SK-N-SH (cell line): Measurements from ENCODE around the gene BTBD2. TPM values are rescaled to one million over a fixed set of nuclear protein-coding genes. Genes with fewer than 3 reads are reported as not detected.

Experiments
- CTCF ChIA-PET: fragments of 300-600, 350-600 bp; formaldehyde crosslinking; extraction: SDS; loops from one replicate; lab custom pipeline; 2021; lab: Yijun Ruan, JAX
- POLR2A ChIA-PET: fragments of 350-600 bp; sonication (Branson Sonifier 250); formaldehyde crosslinking; extraction: SDS; loops from one replicate; lab custom pipeline; 2020; ENCODE audit warnings: antibody characterized with exemption, inconsistent platforms; lab: Yijun Ruan, JAX
- DNase-seq: peaks from one replicate; pipeline ENCODE4 v3.0.0; 2012
- H2AFZ ChIP-seq: fragments of 200-600 bp; sonication (generic); 2 replicates; pipeline ENCODE4 v1.8.1; 2016; ENCODE audit warnings: antibody characterized with exemption, mild to moderate bottlenecking, low read depth
- H3F3A ChIP-seq: fragments of 200-600 bp; sonication (generic); replicated peaks from 2 replicates; pipeline ENCODE3; 2016; ENCODE audit warnings: antibody characterized with exemption, mild to moderate bottlenecking; ENCODE audit not compliant: insufficient read depth
- H3K27ac ChIP-seq, 2 experiments: fragments of 200-500 bp in 1 of 2; fragments of 200-600 bp in 1 of 2; sonication (Bioruptor generic) in 1 of 2; sonication (generic), shearing (Covaris generic) in 1 of 2; 2 replicates each; pipeline versions ENCODE4 v1.5.1 to v1.6.1; 2014 to 2016; ENCODE audit warnings: low read depth in 2 of 2, inconsistent platforms in 1 of 2, low read length in 1 of 2, mild to moderate bottlenecking in 1 of 2, mixed read lengths in 1 of 2
- H3K27me3 ChIP-seq: fragments of 200-600 bp; sonication (generic), shearing (Covaris generic); 2 replicates; pipeline ENCODE4 v1.6.1; 2016; ENCODE audit warnings: mixed run types; ENCODE audit not compliant: insufficient read depth
- H3K36me3 ChIP-seq, 2 experiments: fragments of 200-500 bp in 1 of 2; fragments of 200-600 bp in 1 of 2; sonication (Bioruptor generic) in 1 of 2; sonication (generic) in 1 of 2; replicated peaks in 1 of 2; 2 replicates each; pipeline versions ENCODE3 to v1.5.1; 2014 to 2016; ENCODE audit warnings: low read length in 1 of 2, mild to moderate bottlenecking in 1 of 2; ENCODE audit not compliant: insufficient read depth in 2 of 2, control insufficient read depth in 1 of 2
- H3K4me1 ChIP-seq, 2 experiments: fragments of 200-500 bp in 1 of 2; fragments of 200-600 bp in 1 of 2; sonication (Bioruptor generic) in 1 of 2; sonication (generic), shearing (Covaris generic) in 1 of 2; 2 replicates each; pipeline versions ENCODE4 v1.5.1 to v1.6.1; 2014 to 2016; ENCODE audit warnings: low read depth in 1 of 2, low read length in 1 of 2, mixed run types in 1 of 2; ENCODE audit not compliant: insufficient read depth in 2 of 2, control insufficient read depth in 1 of 2
- H3K4me2 ChIP-seq: fragments of 200-600 bp; sonication (generic), shearing (Covaris generic); 2 replicates; pipeline ENCODE4 v1.6.1; 2017; ENCODE audit warnings: mixed run types
- H3K4me3 ChIP-seq, 2 experiments: fragments of 200-500 bp in 1 of 2; fragments of 200-600 bp in 1 of 2; sonication (Bioruptor generic) in 1 of 2; sonication (generic), shearing (Covaris generic) in 1 of 2; 2 replicates each; pipeline versions ENCODE4 v1.5.1 to v1.8.1; 2014 to 2016; ENCODE audit warnings: low read depth in 2 of 2, inconsistent platforms in 1 of 2, low read length in 1 of 2, mild to moderate bottlenecking in 1 of 2, mixed read lengths in 1 of 2, moderate library complexity in 1 of 2
- H3K79me2 ChIP-seq: fragments of 200-600 bp; sonication (generic); 2 replicates; pipeline ENCODE4 v1.8.1; 2017; ENCODE audit warnings: mild to moderate bottlenecking; ENCODE audit not compliant: insufficient read depth
- H3K9ac ChIP-seq: fragments of 200-600 bp; sonication (generic); 2 replicates; pipeline ENCODE4 v1.6.1; 2017; ENCODE audit warnings: mixed run types
- H3K9me2 ChIP-seq: fragments of 200-600 bp; sonication (generic); 2 replicates; pipeline ENCODE4 v1.6.1; 2017; ENCODE audit warnings: mixed run types
- H3K9me3 ChIP-seq: fragments of 200-600 bp; sonication (generic); 2 replicates; pipeline ENCODE4 v1.6.1; 2017; ENCODE audit warnings: mixed run types, mild to moderate bottlenecking, moderate library complexity
- H4K20me1 ChIP-seq: fragments of 200-600 bp; sonication (generic); 2 replicates; pipeline ENCODE4 v1.6.1; 2017; ENCODE audit warnings: mild to moderate bottlenecking, mixed run types; ENCODE audit not compliant: insufficient read depth
- CHD2 ChIP-seq: fragments of 150-350 bp; IDR thresholded peaks from 2 replicates; pipeline ENCODE4 v1.6.1; 2018; ENCODE audit warnings: low read length; ENCODE audit not compliant: partially characterized antibody
- FOXM1 ChIP-seq: IDR thresholded peaks from 2 replicates; pipeline ENCODE4 v1.4.0; 2012; ENCODE audit warnings: low read depth, mild to moderate bottlenecking
- GABPA ChIP-seq: IDR thresholded peaks from 2 replicates; pipeline ENCODE4 v1.4.0; 2012; ENCODE audit warnings: low read depth, mild to moderate bottlenecking
- GATA2 ChIP-seq: sonication (generic); formaldehyde crosslinking; IDR thresholded peaks from 2 replicates; pipeline ENCODE4 v1.5.0; 2020; ENCODE audit warnings: mild to moderate bottlenecking, missing genetic modification reagents
- JUND ChIP-seq: IDR thresholded peaks from 2 replicates; pipeline ENCODE4 v1.4.0; 2012
- MAX ChIP-seq: IDR thresholded peaks from 2 replicates; pipeline ENCODE4 v1.4.0; 2012; ENCODE audit warnings: low read depth
- MXI1 ChIP-seq: IDR thresholded peaks from 2 replicates; pipeline ENCODE4 v1.6.1; 2012; ENCODE audit warnings: mild to moderate bottlenecking, low read depth, low read length, improper control_type of control experiment
- NRF1 ChIP-seq: IDR thresholded peaks from 2 replicates; pipeline ENCODE4 v1.6.1; 2012; ENCODE audit warnings: low read depth, mild to moderate bottlenecking, low read length
- RAD21 ChIP-seq: IDR thresholded peaks from 2 replicates; pipeline ENCODE4 v1.6.1; 2012; ENCODE audit warnings: mild to moderate bottlenecking, low read length
- RFX5 ChIP-seq: IDR thresholded peaks from 2 replicates; pipeline ENCODE4 v1.6.1; 2012; ENCODE audit warnings: mild to moderate bottlenecking, improper control_type of control experiment, low read length
- SIN3A ChIP-seq: IDR thresholded peaks from 2 replicates; pipeline ENCODE4 v1.6.1; 2012; ENCODE audit warnings: low read depth, mild to moderate bottlenecking, low read length, moderate library complexity, borderline replicate concordance
- SMC3 ChIP-seq: IDR thresholded peaks from 2 replicates; pipeline ENCODE4 v1.6.1; 2012; ENCODE audit warnings: low read depth, low read length, improper control_type of control experiment
- TAF1 ChIP-seq: IDR thresholded peaks from 2 replicates; pipeline ENCODE4 v1.6.1; 2012; ENCODE audit warnings: low read depth, mild to moderate bottlenecking, low read length, moderate library complexity, borderline replicate concordance
- TCF12 ChIP-seq: IDR thresholded peaks from 2 replicates; pipeline ENCODE4 v1.4.0; 2012
- TEAD4 ChIP-seq: IDR thresholded peaks from 2 replicates; pipeline ENCODE4 v1.4.0; 2012; ENCODE audit warnings: mild to moderate bottlenecking, borderline replicate concordance; ENCODE audit not compliant: insufficient read depth
- YY1 ChIP-seq: IDR thresholded peaks from 2 replicates; pipeline ENCODE4 v1.4.0; 2012; ENCODE audit warnings: low read depth, mild to moderate bottlenecking
- ZBTB33 ChIP-seq: IDR thresholded peaks from 2 replicates; pipeline ENCODE4 v1.4.0; 2012; ENCODE audit warnings: low read depth, borderline replicate concordance
- WGBS: methylation state at CpG from one replicate; pipeline ENCODE4 v1.1.6; 2017; ENCODE audit warnings: low lambda C conversion rate; 5-methylcytosine and 5-hydroxymethylcytosine counted together
- polyA plus RNA-seq, 3 experiments: library from polyadenylated mRNA; depleted of rRNA; stranded (reverse); fragments of >200 nt; gene quantifications; 2 replicates each; pipeline ENCODE4 v1.2.3, GENCODE V29; 2012
- TF ChIP-seq, protein P1 (sequence below): fragments of 150-350 bp; IDR thresholded peaks from 2 replicates; pipeline ENCODE4 v1.6.1; 2016; ENCODE audit warnings: mild to moderate bottlenecking, low read depth, low read length
- TF ChIP-seq, protein P2 (sequence below): fragments of 200-600 bp; sonication (generic); IDR thresholded peaks from 2 replicates; pipeline ENCODE4 v1.6.1; 2017; ENCODE audit warnings: antibody characterized with exemption, mild to moderate bottlenecking, moderate library complexity
- TF ChIP-seq, protein P3 (sequence below): IDR thresholded peaks from 2 replicates; pipeline ENCODE4 v1.4.0; 2012; ENCODE audit warnings: low read depth, borderline replicate concordance

BTBD2 gene
- polyA plus RNA-seq, 1 of the 3 experiments (the other 2 are of a cell fraction), result 66.8 TPM

GRCh38 chr19:1970806-1971502 is 44.6 kb downstream of the BTBD2 start (continued):
- TF ChIP-seq, protein P1, sequence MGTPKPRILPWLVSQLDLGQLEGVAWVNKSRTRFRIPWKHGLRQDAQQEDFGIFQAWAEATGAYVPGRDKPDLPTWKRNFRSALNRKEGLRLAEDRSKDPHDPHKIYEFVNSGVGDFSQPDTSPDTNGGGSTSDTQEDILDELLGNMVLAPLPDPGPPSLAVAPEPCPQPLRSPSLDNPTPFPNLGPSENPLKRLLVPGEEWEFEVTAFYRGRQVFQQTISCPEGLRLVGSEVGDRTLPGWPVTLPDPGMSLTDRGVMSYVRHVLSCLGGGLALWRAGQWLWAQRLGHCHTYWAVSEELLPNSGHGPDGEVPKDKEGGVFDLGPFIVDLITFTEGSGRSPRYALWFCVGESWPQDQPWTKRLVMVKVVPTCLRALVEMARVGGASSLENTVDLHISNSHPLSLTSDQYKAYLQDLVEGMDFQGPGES, result no peak
- no peak for TF ChIP-seq RAD21

GRCh38 chr19:1970003-1970805 is 45.3 kb downstream of the BTBD2 start:
- no peak overlapping the region for H3K4me3 ChIP-seq
- no peaks in the 10 kb centered on the region; a peak in 1 of 4 replicates for H3K4me1 ChIP-seq
- no peaks in the 10 kb centered on the region for H3K9me2 ChIP-seq
- H3K79me2 ChIP-seq, result peaks cover 38% of the 10 kb centered on the region; the same call in 1 of the 2 replicates
- H3K9me3 ChIP-seq, result no peaks in the 10 kb centered on the region
- no peaks in the 10 kb centered on the region for H3K27me3 ChIP-seq
- peaks cover 39% of the 10 kb centered on the region for H4K20me1 ChIP-seq
- peaks cover 4 to 19% of the 10 kb centered on the region in 2 experiments for H3K36me3 ChIP-seq
- no peak for TF ChIP-seq TEAD4
- no peak for TF ChIP-seq MAX
- no peak for TF ChIP-seq RAD21
- no peak for TF ChIP-seq SMC3
- TF ChIP-seq, protein P2, sequence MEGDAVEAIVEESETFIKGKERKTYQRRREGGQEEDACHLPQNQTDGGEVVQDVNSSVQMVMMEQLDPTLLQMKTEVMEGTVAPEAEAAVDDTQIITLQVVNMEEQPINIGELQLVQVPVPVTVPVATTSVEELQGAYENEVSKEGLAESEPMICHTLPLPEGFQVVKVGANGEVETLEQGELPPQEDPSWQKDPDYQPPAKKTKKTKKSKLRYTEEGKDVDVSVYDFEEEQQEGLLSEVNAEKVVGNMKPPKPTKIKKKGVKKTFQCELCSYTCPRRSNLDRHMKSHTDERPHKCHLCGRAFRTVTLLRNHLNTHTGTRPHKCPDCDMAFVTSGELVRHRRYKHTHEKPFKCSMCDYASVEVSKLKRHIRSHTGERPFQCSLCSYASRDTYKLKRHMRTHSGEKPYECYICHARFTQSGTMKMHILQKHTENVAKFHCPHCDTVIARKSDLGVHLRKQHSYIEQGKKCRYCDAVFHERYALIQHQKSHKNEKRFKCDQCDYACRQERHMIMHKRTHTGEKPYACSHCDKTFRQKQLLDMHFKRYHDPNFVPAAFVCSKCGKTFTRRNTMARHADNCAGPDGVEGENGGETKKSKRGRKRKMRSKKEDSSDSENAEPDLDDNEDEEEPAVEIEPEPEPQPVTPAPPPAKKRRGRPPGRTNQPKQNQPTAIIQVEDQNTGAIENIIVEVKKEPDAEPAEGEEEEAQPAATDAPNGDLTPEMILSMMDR, result no peak
- no peak for TF ChIP-seq YY1
- no peak for TF ChIP-seq ZBTB33
- no peak for TF ChIP-seq NRF1
- no peak for TF ChIP-seq JUND
- TF ChIP-seq, protein P3, sequence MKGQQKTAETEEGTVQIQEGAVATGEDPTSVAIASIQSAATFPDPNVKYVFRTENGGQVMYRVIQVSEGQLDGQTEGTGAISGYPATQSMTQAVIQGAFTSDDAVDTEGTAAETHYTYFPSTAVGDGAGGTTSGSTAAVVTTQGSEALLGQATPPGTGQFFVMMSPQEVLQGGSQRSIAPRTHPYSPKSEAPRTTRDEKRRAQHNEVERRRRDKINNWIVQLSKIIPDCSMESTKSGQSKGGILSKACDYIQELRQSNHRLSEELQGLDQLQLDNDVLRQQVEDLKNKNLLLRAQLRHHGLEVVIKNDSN, result no peak
- no peak for TF ChIP-seq TAF1
- TF ChIP-seq, protein P1, result no peak
- TF ChIP-seq CHD2, result no peak
- no peak for TF ChIP-seq SIN3A
- no peak for TF ChIP-seq TCF12
- no peak for TF ChIP-seq MXI1
- no peak for TF ChIP-seq GATA2 (CRISPR knock-in tag)
- TF ChIP-seq RFX5, result no peak
- no peak for TF ChIP-seq FOXM1
- TF ChIP-seq GABPA, result no peak
- H3K9ac ChIP-seq, result no peak overlapping the region
- CTCF ChIA-PET, result interaction anchor here (1.4 to 2.6 kb wide), 2 partner anchors 24 to 42 kb away, joined by 3 to 7 read pairs; no protein-coding TSS in a partner anchor
- H3K4me2 ChIP-seq, result no peak overlapping the region
- DNase-seq, result no peak
- H3K27ac ChIP-seq, result no peak overlapping the region
- 87% methylated on average over 14 of the region's 38 CpGs for whole genome bisulfite sequencing
- H2AFZ ChIP-seq, result no peak overlapping the region
- POLR2A ChIA-PET, result no interaction called here
- H3F3A ChIP-seq, result no peaks in the 10 kb centered on the region
